ENCODE results near the gene BDH2. TPM values are rescaled to one million over a fixed set of nuclear protein-coding genes. Genes with fewer than 3 reads are reported as not detected.

Gene BDH2
- total and polyA plus RNA-seq, 2 of the 4 experiments (the other 2 are of a cell fraction), result 49.7 to 52.2 TPM

DNA sequence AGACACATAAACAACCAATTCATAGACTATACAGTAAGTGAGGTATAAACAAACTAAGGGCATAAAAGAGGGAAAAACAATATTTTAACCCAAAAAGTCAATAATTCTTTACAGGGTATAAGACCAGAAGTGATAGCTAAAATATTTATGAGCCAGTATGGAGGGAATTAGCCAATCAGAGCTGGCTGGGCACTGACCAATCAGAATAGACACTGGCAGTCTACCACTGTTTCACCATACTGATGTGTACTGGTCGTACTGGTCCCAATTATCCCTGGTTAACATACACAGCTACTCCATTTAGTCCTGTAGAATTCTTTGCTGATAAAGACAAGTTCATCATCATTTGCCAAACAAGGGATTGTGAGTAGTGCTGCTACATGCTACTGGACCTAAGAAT lies 70.3 kb downstream of the BDH2 start:
- H3K9me3 ChIP-seq (ENCODE audit: control insufficient read depth, insufficient read depth, low read length), result no peaks in the 10 kb centered on the region
- H2AFZ ChIP-seq (replicated peaks; ENCODE audit: low read length, poor library complexity), result no peak overlapping the region
- no peak overlapping the region for H3K14ac ChIP-seq (replicated peaks; ENCODE audit: low read depth, low read length)
- no peak overlapping the region for H4K91ac ChIP-seq (ENCODE audit: insufficient read depth, low read depth, low read length)
- H3K79me1 ChIP-seq (ENCODE audit: low read depth in 1 of 2, low read length in 2 of 2), result no peaks in the 10 kb centered on the region
- H2AK5ac ChIP-seq (ENCODE audit: low read depth, low read length), result no peak overlapping the region
- in situ Hi-C loops (cut with MboI; ENCODE audit: low sequenced_read_pairs) (no loop called here), intact Hi-C loops (cut with micrococcal nuclease) (no loop called here), dilution Hi-C loops (cut with HindIII; ENCODE audit: low sequenced_read_pairs, unreplicated experiment) (no loop called here)
- no peak overlapping the region for H3K9ac ChIP-seq (ENCODE audit: low read depth, low read length)
- no CpG with 5 or more reads among the region's 1 CpG for WGBS, 2 experiments (ENCODE audit: extremely low coverage in 2 of 2, insufficient read length in 1 of 2)
- no peak overlapping the region for H3K23ac ChIP-seq (ENCODE audit: low read depth, low read length)
- H2BK20ac ChIP-seq (ENCODE audit: low read depth, low read length), result no peak overlapping the region
- no peaks in the 10 kb centered on the region for H3K4me1 ChIP-seq (ENCODE audit: control insufficient read depth, insufficient read depth, low read length)
- no peak for TF ChIP-seq CHD1 (IDR thresholded peaks at IDR 0.05; ENCODE audit: low read depth, low read length)
- POLR2A ChIA-PET (ENCODE audit: unreplicated experiment), result no interaction called here
- no peaks in the 10 kb centered on the region for H3K27me3 ChIP-seq (ENCODE audit: control insufficient read depth, insufficient read depth, low read length)
- no peak overlapping the region for H3K56ac ChIP-seq (ENCODE audit: extremely low read depth, insufficient read depth, low read length)
- no peak overlapping the region for H3K18ac ChIP-seq (ENCODE audit: low read depth, low read length)
- no peak overlapping the region for H2BK120ac ChIP-seq (ENCODE audit: low read depth, low read length)
- ATAC-seq (ENCODE audit: low read depth), result no peak
- H2AK9ac ChIP-seq (replicated peaks; ENCODE audit: low read depth, low read length, poor library complexity), result no peak overlapping the region
- no peak overlapping the region for H4K5ac ChIP-seq (ENCODE audit: low read depth, low read length)
- no peak overlapping the region for H2BK15ac ChIP-seq (ENCODE audit: low read depth, low read length)
- H4K20me1 ChIP-seq (ENCODE audit: insufficient read depth, low read length), result no peaks in the 10 kb centered on the region
- no peak overlapping the region for H3K4me3 ChIP-seq (ENCODE audit: insufficient read depth, low read depth, low read length)
- H4K8ac ChIP-seq (ENCODE audit: low read depth in 2 of 2, low read length in 2 of 2), result no peak overlapping the region
- no peak overlapping the region for H3K27ac ChIP-seq (ENCODE audit: insufficient read depth, low read length)
- no peak for DNase-seq
- H2BK5ac ChIP-seq (ENCODE audit: low read depth, low read length, poor library complexity, severe bottlenecking), result no peak overlapping the region
- H3K4ac ChIP-seq (ENCODE audit: low read depth, low read length), result no peak overlapping the region
- BruUV-seq (replicated peaks), result no TSS peak
- no peak overlapping the region for H3K4me2 ChIP-seq (ENCODE audit: low read depth, low read length)
- no peaks in the 10 kb centered on the region; the same call in 1 of the 2 replicates for H3K36me3 ChIP-seq (ENCODE audit: control insufficient read depth, insufficient read depth, low read length)
- CTCF ChIA-PET, result interaction anchor here (0.6 to 1.5 kb wide), 2 partner anchors 17 to 172 kb away, joined by 4 read pairs; no protein-coding TSS in a partner anchor
- no peaks in the 10 kb centered on the region for H3K9me1 ChIP-seq (ENCODE audit: insufficient read depth, low read length)

Other genes starting within 250 kb of the BDH2 start
- 7.0 and 21.1 TPM in 2 replicates for gene CISD2, start 230.8 kb downstream of the BDH2 start, total RNA-seq (2012; rRNA removed)
- 14.3 and 14.4 TPM in 2 replicates for gene CISD2, start 230.8 kb downstream of the BDH2 start, polyA plus RNA-seq (2012; rRNA removed)
- gene SLC9B1, start 80.1 kb downstream of the BDH2 start, total RNA-seq (2012; rRNA removed), result 0.18 and 0.28 TPM in 2 replicates
- 0.07 TPM in 1 of 2 replicates, not detected in the other for gene SLC9B1, start 80.1 kb downstream of the BDH2 start, polyA plus RNA-seq (2012; rRNA removed)
- gene SLC9B2, start 23.1 kb downstream of the BDH2 start, total RNA-seq (2012; rRNA removed), result 9.0 and 11.4 TPM in 2 replicates
- 5.5 and 5.7 TPM in 2 replicates for gene SLC9B2, start 23.1 kb downstream of the BDH2 start, polyA plus RNA-seq (2012; rRNA removed)
- gene CENPE, start 98.5 kb upstream of the BDH2 start, total RNA-seq (2012; rRNA removed), result 14.5 and 34.2 TPM in 2 replicates
- 3.2 and 3.7 TPM in 2 replicates for gene CENPE, start 98.5 kb upstream of the BDH2 start, polyA plus RNA-seq (2012; rRNA removed)

Measured in IMR-90 (cell line).